HFFc6 (cell line): ENCODE results near the gene SLC22A1. TPM values are rescaled to one million over a fixed set of nuclear protein-coding genes. Genes with fewer than 3 reads are reported as not detected.

Experiments
- DNase-seq: peaks from one replicate; pipeline ENCODE4 v3.0.0-alpha.2; 2018
- H3K27ac Mint-ChIP-seq: 2 replicates; pipeline ENCODE4 v1.8.0; 2020; ENCODE audit warnings: mild to moderate bottlenecking, mixed read lengths
- H3K27me3 Mint-ChIP-seq: 2 replicates; pipeline ENCODE4 v1.8.0; 2021; ENCODE audit warnings: mild to moderate bottlenecking, moderate library complexity, mixed read lengths; ENCODE audit not compliant: insufficient read depth
- H3K36me3 Mint-ChIP-seq: 2 replicates; pipeline ENCODE4 v1.8.0; 2021; ENCODE audit warnings: low read depth, mixed read lengths
- H3K4me1 Mint-ChIP-seq: 2 replicates; pipeline ENCODE4 v1.8.0; 2020; ENCODE audit warnings: low read depth, mixed read lengths
- H3K4me3 Mint-ChIP-seq: 2 replicates; pipeline ENCODE4 v1.8.0; 2020; ENCODE audit warnings: mild to moderate bottlenecking, moderate library complexity, mixed read lengths
- H3K9me3 Mint-ChIP-seq: 2 replicates; pipeline ENCODE4 v1.8.0; 2020; ENCODE audit warnings: mild to moderate bottlenecking, mixed read lengths
- CTCF ChIP-seq: fragments of 200-600 bp; sonication (generic); IDR thresholded peaks from 2 replicates; pipeline ENCODE4 v1.5.0; 2021; ENCODE audit warnings: antibody characterized with exemption, mild to moderate bottlenecking
- total RNA-seq, 6 experiments: library from RNA; stranded (reverse); fragmentation: NEBNext Ultra II Directional; extraction: Animal tissue kit (Norgen Biotek cat#: 25700); gene quantifications; 2 replicates in 1 of 6; 3 replicates in 5 of 6; pipeline ENCODE4 v1.2.3, GENCODE V29; 2021

The SLC22A1 gene
- total RNA-seq, 6 experiments from 2014 or later: 0.12 to 0.33 (median 0.21) TPM; not detected in 2

DNA sequence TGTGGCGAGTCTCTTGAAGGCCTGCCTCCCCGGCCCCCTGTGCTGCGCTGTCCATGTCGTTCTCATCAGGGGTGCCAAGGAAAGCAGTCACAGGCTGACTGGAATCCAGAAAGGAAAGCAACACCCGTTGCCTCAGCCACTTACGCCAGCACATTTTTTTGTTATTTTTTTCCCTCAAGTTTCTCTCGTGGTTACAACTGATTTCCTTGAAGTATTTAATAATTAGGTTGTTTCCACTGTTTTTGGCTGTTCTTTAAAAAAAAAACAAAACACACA lies 17.9 kb upstream of the SLC22A1 start:
- no peaks in the 10 kb centered on the region for H3K4me1 Mint-ChIP-seq
- no peaks in the 10 kb centered on the region; the same call in 1 of the 2 replicates for H3K27me3 Mint-ChIP-seq

GRCh38 chr6:160104821-160105517 lies 16.6 kb upstream of the SLC22A1 start:
- Mint-ChIP-seq H3K9me3 (no peaks in the 10 kb centered on the region), H3K27ac (no peak overlapping the region), H3K36me3 (peaks cover 16% of the 10 kb centered on the region), H3K27me3 (no peaks in the 10 kb centered on the region; the same call in 1 of the 2 replicates), H3K4me3 (no peak overlapping the region), H3K4me1 (peaks cover under 1% of the 10 kb centered on the region; the same call in 1 of the 2 replicates)
- TF ChIP-seq CTCF: no peak
- DNase-seq: no peak

More for the DNA sequence above, 17.9 kb upstream of the SLC22A1 start:
- TF ChIP-seq CTCF: no peak
- Mint-ChIP-seq H3K9me3 (no peaks in the 10 kb centered on the region), H3K4me3 (no peak overlapping the region), H3K36me3 (peaks cover 19% of the 10 kb centered on the region), H3K27ac (no peak overlapping the region)
- no peak for DNase-seq

DNA sequence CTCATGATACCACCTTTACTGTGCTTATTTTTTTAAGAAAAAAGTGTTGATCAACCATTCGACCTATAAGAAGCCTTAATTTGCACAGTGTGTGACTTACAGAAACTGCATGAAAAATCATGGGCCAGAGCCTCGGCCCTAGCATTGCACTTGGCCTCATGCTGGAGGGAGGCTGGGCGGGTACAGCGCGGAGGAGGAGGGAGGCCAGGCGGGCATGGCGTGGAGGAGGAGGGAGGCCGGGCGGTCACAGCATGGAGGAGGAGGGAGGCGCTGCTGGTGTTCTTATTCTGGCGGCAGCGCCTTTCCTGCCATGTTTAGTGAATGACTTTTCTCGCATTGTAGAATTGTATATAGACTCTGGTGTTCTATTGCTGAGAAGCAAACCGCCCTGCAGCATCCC lies 15.6 kb upstream of the SLC22A1 start:
- H3K9me3 Mint-ChIP-seq: no peaks in the 10 kb centered on the region
- no peak overlapping the region for H3K27ac Mint-ChIP-seq
- DNase-seq: no peak
- no peak overlapping the region for H3K4me3 Mint-ChIP-seq
- no peaks in the 10 kb centered on the region; the same call in 1 of the 2 replicates for H3K27me3 Mint-ChIP-seq
- H3K4me1 Mint-ChIP-seq: peaks cover 11% of the 10 kb centered on the region
- TF ChIP-seq CTCF: no peak
- peaks cover 16% of the 10 kb centered on the region for H3K36me3 Mint-ChIP-seq

DNA sequence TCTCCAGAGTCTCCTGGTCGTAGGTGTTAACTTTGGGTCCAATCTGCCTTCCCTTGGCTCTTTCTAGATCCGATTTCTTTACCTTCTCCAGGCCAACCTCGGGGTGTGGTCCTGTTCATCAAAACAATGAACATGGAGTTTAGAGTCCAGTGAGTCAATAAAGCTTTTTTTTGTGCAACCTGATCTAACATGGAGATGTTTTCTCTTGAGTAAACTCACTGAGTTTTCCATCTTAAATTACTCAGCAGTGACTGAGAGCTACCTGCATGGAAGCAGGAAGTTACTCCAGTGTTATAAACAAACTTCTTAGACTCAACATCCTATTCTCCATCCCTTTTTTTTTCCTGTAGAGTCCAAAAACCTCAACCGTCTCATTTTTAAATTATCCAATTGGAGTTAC lies 14.9 kb upstream of the SLC22A1 start:
- Mint-ChIP-seq H3K4me3 (no peak overlapping the region), H3K9me3 (no peaks in the 10 kb centered on the region), H3K36me3 (peaks cover 18% of the 10 kb centered on the region), H3K27me3 (no peaks in the 10 kb centered on the region; the same call in 1 of the 2 replicates), H3K4me1 (peaks cover 11% of the 10 kb centered on the region), H3K27ac (peak overlapping the region; percentile 19; the same call in 1 of the 2 replicates)
- no peak for TF ChIP-seq CTCF
- DNase-seq: no peak

- Mint-ChIP-seq H3K4me3 (no peak overlapping the region; the same call in 1 of the 2 replicates), H3K27me3 (no peaks in the 10 kb centered on the region; the same call in 1 of the 2 replicates), H3K9me3 (no peaks in the 10 kb centered on the region), H3K4me1 (peaks cover 11% of the 10 kb centered on the region), H3K36me3 (peaks cover 26% of the 10 kb centered on the region), H3K27ac (no peak overlapping the region)
- no peak for DNase-seq
- TF ChIP-seq CTCF: no peak
These were observed 13.5 kb upstream of the SLC22A1 start for GRCh38 chr6:160108077-160108476.
